ENCODE data around the gene TMEM238L.

TMEM238L gene

DNA sequence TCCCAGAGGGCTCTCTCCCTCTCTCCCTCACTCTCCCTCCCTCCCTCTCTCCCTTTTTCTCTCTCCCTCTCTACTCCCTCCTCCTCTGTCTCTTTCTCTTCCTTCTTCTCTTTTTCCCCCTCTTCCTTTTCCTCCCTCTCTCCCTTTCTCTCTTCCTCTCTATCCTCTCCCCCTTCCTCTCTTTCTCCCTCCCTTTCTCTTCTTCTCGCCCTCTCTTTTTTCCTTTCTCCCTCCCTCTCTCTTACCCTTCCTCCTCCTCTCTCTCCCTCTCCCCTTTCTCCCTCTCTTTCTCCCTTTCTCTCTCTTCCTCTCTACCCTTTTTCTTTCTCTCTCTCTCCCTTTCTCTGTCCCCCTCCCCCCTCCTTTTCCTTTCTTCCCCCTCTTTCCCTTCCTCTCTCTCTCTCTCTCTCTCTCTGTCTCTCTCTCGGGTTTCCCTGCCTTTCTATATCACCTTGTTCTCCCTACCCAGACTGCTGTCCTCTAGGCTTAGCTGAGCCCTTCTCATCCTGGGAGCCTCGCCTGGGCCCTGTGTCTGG is 48.2 kb downstream of the TMEM238L start:
- Mint-ChIP-seq H3K9me3 (no peaks in the 10 kb centered on the region), H3K4me3 (no peak overlapping the region), H3K27me3 (ENCODE audit: low read depth) (no peaks in the 10 kb centered on the region), H3K36me3 (ENCODE audit: low read depth) (no peaks in the 10 kb centered on the region), H3K27ac (no peak overlapping the region), H3K4me1 (ENCODE audit: low read depth) (no peaks in the 10 kb centered on the region)
- no peak for DNase-seq (ENCODE audit: low spot score)

DNA sequence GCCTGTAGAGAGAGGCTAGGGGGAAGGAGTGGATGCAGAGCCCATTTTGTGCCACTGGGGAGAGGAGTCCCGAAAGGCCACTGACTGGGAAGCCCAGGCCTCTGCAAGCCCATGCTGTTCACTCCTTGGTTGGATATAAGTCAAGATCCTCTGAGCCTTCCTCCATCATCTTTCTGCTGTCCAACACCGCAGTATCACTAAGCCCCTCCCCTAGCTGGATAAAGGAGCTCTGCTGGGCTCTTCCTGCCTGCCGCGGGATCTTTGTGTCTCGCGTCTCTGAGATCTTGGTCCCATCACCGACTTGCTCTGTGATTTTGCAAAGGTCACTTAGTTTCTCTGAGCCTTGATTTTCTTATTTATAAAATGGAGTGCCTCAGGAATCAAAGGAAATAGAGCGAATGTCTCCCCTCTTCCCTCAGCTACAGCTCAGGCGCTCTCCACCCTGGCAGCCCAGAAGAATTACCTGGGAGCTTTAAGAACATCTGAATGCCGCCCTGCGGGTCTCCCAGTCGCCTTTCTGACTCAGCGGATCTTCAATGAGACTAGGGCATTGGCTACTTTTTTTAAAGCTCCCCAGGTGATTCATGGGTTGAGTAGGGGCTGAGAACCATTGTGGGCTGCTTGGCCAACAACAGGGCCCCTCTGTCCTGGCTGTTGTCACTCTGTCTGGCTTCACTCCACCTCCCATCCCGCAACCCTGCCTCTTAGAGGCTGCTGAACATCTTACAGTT is 48.9 kb downstream of the TMEM238L start:
- Mint-ChIP-seq H3K4me3 (no peak overlapping the region), H3K9me3 (no peaks in the 10 kb centered on the region), H3K27me3 (ENCODE audit: low read depth) (no peaks in the 10 kb centered on the region), H3K27ac (no peak overlapping the region), H3K4me1 (ENCODE audit: low read depth) (no peaks in the 10 kb centered on the region), H3K36me3 (ENCODE audit: low read depth) (no peaks in the 10 kb centered on the region)
- no peak for DNase-seq (ENCODE audit: low spot score)

DNA sequence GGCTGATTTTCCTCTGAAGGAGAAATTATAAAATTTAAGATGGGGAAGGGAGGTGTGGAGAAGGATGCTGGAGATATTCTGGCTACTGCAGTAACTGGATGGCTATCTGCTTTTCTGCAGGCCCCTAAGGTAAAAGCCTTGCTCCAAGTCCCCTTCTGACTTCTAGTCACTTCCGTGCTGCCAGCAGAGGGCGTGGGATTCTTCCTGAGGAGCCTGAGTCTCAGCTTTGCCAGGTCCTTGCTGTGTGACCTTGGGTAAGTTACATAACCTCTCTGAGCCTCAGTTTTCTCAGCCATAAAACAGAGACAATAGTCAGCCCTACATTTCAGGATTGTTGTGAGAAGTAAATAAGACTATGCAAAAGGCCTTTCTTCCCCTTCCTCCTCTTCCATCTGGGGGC is 49.8 kb downstream of the TMEM238L start:
- Mint-ChIP-seq H3K27me3 (ENCODE audit: low read depth) (no peaks in the 10 kb centered on the region), H3K4me3 (no peak overlapping the region), H3K4me1 (ENCODE audit: low read depth) (no peaks in the 10 kb centered on the region), H3K27ac (no peak overlapping the region), H3K9me3 (no peaks in the 10 kb centered on the region), H3K36me3 (ENCODE audit: low read depth) (no peaks in the 10 kb centered on the region)
- no peak for DNase-seq (ENCODE audit: low spot score)

DNA sequence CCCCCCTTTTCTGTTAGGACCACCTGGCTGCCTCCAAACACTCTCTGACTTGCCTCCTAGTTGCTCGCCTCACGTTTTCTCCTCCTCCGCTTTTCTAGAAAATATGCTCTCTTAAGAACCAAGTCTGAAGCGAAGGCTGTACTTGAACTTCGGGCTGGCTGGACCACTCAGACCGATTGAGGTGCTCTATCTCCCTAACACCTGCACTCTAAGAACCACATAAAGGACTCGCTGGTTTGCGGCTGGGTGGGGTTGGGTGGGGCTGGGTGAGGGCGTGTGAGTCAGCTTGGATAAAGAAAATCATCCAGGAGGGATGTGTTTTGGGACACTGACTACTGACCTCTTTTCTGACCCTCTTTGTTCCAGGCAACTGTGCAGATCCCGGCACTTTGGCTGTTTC is 51.2 kb downstream of the TMEM238L start:
- Mint-ChIP-seq H3K27ac (no peak overlapping the region), H3K27me3 (ENCODE audit: low read depth) (no peaks in the 10 kb centered on the region), H3K36me3 (ENCODE audit: low read depth) (no peaks in the 10 kb centered on the region), H3K9me3 (no peaks in the 10 kb centered on the region), H3K4me1 (ENCODE audit: low read depth) (no peaks in the 10 kb centered on the region), H3K4me3 (no peak overlapping the region)
- no peak for DNase-seq (ENCODE audit: low spot score)

DNA sequence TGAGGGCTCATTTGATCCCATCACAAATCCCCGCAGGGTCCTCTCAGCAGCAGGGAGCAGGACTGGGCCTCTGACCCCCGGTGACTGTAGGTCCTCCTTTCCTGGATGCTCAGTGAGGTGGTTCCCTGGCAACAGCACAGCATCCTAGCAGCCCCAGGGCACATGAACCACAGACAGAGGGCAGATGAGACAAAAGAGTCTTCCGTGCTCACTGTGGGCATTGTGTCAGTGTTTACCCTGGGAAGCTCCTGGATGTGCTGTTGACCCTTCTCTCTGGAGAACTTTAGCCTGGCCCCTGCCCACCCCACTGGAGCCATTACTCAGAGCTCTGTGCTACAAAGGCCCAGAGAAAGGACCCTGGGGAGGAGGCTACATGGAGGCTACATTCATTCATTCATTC is 52.3 kb downstream of the TMEM238L start:
- Mint-ChIP-seq H3K9me3 (no peaks in the 10 kb centered on the region), H3K4me1 (ENCODE audit: low read depth) (no peaks in the 10 kb centered on the region), H3K4me3 (no peak overlapping the region), H3K27me3 (ENCODE audit: low read depth) (no peaks in the 10 kb centered on the region), H3K36me3 (ENCODE audit: low read depth) (no peaks in the 10 kb centered on the region), H3K27ac (no peak overlapping the region)
- DNase-seq (ENCODE audit: low spot score), result no peak

DNA sequence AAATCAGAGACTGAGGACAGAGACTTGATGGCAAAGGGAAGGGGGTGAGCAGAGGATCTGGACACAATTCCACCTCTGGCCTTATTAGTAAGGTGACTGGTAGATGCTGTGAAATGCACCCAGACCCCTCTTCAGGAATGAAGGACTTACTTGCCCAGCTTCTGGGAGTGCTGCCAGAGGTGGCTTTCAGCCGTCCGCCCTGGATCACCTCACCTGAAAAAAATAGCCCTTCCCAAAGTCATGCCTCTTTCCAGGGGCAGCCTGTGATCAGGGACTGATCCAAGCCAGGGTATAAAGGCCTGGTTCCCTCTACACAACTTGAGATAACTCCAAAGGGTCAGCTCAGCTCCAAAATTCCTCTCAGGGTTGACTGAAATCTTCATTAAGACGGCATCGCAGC is 53.7 kb downstream of the TMEM238L start:
- no peaks in the 10 kb centered on the region for H3K9me3 Mint-ChIP-seq
- H3K27me3 Mint-ChIP-seq (ENCODE audit: low read depth), result no peaks in the 10 kb centered on the region
- no peaks in the 10 kb centered on the region for H3K36me3 Mint-ChIP-seq (ENCODE audit: low read depth)
- DNase-seq (ENCODE audit: low spot score), result no peak
- H3K4me1 Mint-ChIP-seq (ENCODE audit: low read depth), result no peaks in the 10 kb centered on the region
- H3K27ac Mint-ChIP-seq, result no peak overlapping the region
- no peak overlapping the region for H3K4me3 Mint-ChIP-seq

DNA sequence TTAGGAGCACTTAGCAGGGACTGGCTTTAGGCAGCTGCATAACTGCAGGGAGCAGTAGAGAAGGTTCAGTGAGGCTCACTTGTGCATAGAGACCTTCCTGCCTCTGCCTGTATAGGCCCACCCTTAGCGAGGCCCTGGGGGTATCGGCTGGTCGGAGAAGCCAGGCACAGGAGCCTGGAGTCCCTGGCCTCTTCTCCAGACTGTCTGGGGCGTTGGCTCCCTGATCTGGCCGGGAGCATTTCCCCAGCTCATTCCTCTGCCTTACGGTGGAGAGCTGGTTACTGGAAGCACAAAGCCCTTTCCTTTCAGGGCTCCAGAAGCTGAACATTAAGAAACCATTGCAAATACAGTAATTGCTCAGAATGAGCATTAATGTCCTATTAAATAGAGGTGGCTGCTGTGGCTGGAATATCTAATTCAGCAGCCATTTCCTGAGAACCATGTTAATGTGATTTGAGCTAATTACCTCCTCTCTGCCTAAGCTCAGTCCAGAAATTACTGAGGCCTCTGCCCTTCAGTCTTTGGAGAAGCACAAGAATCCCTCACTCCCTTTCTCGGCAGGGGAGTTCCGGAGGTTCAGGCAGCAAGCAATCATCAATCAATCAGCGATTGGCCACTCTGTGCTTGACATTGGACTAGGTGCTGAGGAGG is 55.2 kb downstream of the TMEM238L start:
- H3K27me3 Mint-ChIP-seq (ENCODE audit: low read depth), result peaks cover 6% of the 10 kb centered on the region
- H3K4me1 Mint-ChIP-seq (ENCODE audit: low read depth), result peaks cover 5% of the 10 kb centered on the region
- no peak overlapping the region for H3K4me3 Mint-ChIP-seq
- no peaks in the 10 kb centered on the region for H3K36me3 Mint-ChIP-seq (ENCODE audit: low read depth)
- H3K27ac Mint-ChIP-seq, result no peak overlapping the region
- no peaks in the 10 kb centered on the region for H3K9me3 Mint-ChIP-seq
- no peak for DNase-seq (ENCODE audit: low spot score)

DNA sequence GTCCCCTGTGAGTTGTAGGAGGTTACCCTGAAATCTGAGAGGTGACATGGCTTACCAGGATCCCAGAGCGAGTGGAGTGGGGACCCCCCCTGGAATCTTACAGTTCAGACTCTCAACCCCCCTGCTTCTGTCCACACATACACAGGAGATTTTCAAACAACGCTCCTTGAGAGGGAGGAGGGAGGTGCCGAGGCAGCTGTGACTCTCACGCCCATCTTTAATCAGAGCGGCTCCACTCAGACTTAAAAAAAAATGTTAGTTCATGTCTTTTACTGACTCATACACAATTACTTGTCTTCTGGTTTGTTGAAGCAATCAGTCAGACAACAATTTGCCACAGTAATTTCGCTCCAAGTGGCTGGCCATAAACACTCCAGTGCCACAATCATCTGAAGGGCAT is 58.7 kb downstream of the TMEM238L start:
- Mint-ChIP-seq H3K4me1 (ENCODE audit: low read depth) (peaks cover 5% of the 10 kb centered on the region), H3K9me3 (no peaks in the 10 kb centered on the region), H3K27me3 (ENCODE audit: low read depth) (peaks cover 8% of the 10 kb centered on the region), H3K36me3 (ENCODE audit: low read depth) (no peaks in the 10 kb centered on the region), H3K27ac (no peak overlapping the region), H3K4me3 (no peak overlapping the region)
- DNase-seq (ENCODE audit: low spot score), result no peak
